ENCODE data around the gene FMNL2. TPM values are rescaled to one million over a fixed set of nuclear protein-coding genes. Genes with fewer than 3 reads are reported as not detected.

The FMNL2 gene
- polyA plus RNA-seq, 3 donors, result 5.0 to 41.3 (median 22.3) TPM

DNA sequence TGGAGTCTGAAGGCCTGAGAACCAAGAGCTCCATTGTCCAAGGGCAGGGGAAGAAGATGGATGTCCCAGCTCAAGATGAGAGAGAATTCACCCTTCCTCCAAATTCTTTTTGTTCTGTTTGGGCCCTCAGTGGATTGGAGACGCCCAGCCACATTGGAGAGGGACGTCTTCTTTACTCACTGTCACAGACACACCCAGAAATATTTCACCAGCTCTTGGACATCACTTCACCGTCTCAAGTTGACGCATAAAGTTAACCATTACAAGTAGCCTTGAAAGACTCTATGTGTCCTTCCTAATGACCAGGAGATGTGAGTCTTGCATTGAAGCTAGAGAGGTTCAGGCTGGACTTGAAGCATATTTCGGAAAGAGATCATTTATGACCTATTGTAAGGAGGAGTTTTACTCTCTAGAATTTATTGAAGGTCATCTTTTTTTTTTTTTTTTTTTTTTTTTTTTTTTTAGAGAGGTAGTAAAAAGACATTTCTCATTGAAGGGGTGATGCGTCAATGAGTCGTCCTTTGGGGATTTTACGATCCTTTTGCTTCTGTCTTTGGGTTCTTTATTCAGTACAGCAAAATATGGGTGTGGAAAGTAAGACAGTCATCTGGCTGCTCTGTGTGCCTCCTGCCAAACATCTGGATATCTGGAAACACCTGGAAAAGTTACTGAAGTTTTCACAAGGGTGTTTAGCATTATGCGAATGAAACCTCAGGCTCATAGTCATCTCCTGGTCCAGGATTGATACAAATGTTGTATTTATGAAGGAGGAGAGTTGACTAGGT is 264.2 kb downstream of the FMNL2 start:
- no peak overlapping the region for H3K27ac ChIP-seq (ENCODE audit: low read depth, low read length)
- WGBS, 3 donors, result 92 to 94% (median 93%) methylated on average over 9 of the region's 9 CpGs

DNA sequence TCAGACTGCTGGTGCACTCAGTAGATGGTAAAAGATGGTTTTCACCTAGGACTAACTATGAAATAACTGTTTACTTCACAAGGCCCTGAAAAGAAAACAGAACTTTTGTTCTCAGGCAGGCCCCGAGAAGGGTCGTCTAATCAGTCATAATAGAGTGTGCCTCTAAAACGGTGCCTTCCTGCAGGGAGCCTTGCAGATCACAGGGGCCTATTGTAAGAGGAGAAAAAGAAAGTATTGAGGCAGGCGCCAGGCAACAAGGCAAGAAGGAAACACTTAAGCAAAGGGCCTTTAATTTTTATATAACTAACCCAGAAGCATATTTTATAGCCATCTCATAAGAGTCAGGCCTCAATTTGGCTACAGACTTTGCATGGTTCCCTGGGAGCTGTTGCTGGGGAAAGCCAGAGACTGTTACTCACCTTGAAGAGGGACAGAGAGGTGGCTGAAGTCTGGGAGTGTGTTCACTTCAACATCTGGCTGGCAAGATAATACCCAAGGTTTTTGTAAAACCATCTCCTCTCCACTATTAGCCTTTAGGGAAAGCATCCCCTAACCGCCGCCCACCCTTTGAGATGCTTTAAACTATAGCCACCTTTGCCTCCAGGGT is 265.2 kb downstream of the FMNL2 start:
- 81 to 93% (median 93%) methylated on average over 6 of the region's 6 CpGs for WGBS, 3 donors

DNA sequence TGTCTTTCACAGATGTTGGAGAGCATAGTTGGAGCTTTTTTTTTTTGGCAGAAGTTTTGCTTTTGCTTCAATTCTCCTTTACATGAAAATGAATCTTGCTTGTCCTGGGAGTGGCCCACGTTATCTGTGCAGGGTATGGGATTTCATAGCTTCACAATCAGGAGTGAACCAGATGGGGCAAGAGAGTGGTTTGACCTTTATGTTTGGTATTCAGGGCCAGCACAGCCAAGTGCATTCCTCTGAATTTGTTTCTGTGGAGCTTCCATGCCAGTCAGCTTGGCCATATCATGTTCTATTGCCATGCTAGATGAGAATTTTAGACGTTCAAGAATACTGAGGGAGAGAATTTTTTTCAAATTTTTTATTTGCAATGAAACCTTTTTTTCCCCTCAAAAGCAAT is 265.7 kb downstream of the FMNL2 start:
- H3K27ac ChIP-seq (ENCODE audit: low read depth, low read length), result no peak overlapping the region
- WGBS, 3 donors, result 76 to 80% (median 78%) methylated on average over 2 of the region's 2 CpGs

More for the DNA sequence above, 265.2 kb downstream of the FMNL2 start:
- no peak overlapping the region for H3K27ac ChIP-seq (ENCODE audit: low read depth, low read length)

DNA sequence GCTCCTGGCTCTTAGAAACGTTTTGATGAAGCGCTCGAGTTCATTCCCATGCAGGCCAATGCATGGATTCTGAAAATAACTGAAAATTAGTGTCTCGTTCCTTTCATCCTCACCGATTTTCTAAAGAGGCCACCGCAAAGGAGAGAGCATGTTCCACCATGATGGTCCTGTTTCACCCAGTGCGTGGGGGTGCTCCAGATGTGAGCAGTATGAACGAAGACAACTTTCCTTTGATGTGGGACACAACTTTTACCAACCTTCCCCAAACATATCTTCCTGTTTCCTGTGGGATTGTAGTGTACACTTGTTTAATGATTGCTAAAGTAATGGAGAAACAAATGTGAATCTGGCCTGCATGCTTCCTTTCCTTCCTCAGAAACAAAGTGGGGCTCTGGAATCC is 267.8 kb downstream of the FMNL2 start:
- 85 to 86% (median 86%) methylated on average over 8 of the region's 8 CpGs for WGBS, 3 donors
- no peak overlapping the region for H3K27ac ChIP-seq (ENCODE audit: low read depth, low read length)

DNA sequence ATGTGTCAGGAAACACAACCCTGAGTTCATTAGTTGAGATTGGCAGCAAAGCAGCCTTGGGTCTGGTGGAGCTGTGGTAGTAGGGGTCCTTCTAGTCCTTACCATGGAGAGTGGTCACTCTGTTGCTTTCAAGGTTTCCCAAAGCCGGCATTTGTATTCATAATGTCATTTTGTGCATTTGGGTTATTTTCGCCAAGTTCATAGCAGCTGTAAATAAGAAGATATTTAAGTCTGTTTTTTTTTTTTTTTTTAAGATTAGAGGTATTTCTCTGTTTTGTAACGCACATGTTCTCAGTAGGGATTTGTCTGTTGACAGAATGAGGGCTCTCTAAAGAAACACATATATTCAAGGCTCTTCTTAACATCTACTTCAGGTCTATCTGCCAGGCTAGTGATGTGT is 268.2 kb downstream of the FMNL2 start:
- H3K27ac ChIP-seq (ENCODE audit: low read depth, low read length), result no peak overlapping the region
- 95 to 99% (median 96%) methylated on average over 3 of the region's 3 CpGs for WGBS, 3 donors

DNA sequence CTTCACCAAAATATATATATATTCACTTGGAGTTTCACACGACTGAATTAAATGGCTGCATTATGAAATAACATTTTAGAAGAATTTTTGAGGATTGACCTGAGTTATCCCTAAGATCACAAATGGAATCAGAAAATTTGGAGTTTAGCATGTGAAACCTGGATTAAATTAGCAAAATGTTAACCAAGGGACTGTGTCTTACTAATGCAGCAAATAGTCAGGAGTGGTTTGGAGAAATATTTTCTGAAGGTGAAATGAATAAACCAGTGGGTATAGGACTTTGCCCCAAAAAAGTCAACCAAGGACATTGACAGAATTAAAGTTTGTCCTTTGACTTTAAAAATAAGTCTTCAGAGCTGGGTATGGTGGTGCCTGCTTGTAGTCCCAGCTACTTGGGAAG is 271.1 kb downstream of the FMNL2 start:
- WGBS, 3 donors, result 91 to 99% (median 98%) methylated on average over 1 of the region's 1 CpG
- no peak overlapping the region for H3K27ac ChIP-seq (ENCODE audit: low read depth, low read length)

DNA sequence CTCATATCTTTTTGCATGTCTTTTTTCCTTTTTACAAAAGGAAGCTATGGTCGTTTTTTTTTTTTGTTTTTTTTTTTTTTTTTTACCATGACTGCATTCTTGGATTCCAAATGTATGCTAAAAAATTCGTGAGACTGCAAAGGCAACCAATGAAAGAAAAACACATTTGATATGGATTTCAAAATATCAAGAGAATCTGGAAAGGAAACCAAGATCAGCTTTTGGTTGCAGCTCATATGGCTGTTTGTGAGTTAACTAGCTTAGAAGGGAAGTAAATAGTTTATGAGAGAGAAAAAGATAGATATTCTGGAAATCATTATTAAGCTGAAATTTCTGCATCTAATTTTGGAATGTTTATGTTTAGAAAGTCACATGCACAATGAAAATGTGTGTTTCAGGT is 272.0 kb downstream of the FMNL2 start:
- 29 to 41% (median 39%) methylated on average over 2 of the region's 2 CpGs for WGBS, 3 donors
- H3K27ac ChIP-seq (ENCODE audit: low read depth, low read length), result no peak overlapping the region

DNA sequence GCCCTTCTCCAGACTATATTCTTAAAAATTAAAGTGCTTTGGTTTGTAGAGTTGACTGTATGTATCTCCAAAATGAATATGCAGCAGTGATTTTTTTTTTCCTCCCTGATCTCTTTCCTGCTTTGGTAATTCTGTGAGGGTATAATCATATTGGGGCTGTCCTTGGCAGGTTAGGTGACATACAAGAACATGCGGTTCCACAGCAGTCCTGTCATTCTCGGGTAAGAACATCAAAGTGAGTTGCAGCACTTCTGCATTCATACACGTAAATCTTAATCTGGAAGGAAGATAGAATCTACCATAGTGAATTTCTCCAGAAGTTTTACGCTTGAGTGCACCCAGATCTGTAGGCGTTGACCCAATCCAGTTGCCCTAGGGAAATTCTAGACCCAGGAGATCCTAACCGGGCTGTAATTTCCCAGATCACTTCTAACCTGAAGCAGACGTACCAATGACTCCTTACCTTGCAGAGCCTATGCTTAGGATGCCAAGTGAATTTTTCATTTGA is 272.9 kb downstream of the FMNL2 start:
- H3K27ac ChIP-seq (ENCODE audit: low read depth, low read length), result no peak overlapping the region
- WGBS, 3 donors, result 86 to 96% (median 92%) methylated on average over 7 of the region's 7 CpGs

DNA sequence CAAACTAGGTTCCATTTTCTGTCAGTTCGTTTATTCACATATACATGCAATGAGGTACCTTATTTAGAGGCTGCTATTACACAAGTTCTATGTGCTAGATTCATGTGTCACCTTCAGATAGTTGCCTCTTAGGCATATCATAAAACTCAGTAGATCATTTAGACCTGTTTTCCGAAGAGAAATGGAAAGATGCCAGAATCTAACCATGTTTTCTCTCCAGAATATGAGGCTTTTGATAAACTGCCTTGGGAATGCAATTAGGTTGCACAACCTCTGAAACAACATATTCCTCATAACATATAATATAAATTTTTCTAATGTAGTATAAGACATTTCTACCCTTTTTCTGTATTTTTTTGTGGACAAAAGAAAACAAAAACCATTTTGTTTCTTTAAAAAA is 274.2 kb downstream of the FMNL2 start:
- H3K27ac ChIP-seq (ENCODE audit: low read depth, low read length), result no peak overlapping the region
- 67 to 80% (median 77%) methylated on average over 2 of the region's 2 CpGs for WGBS, 3 donors

DNA sequence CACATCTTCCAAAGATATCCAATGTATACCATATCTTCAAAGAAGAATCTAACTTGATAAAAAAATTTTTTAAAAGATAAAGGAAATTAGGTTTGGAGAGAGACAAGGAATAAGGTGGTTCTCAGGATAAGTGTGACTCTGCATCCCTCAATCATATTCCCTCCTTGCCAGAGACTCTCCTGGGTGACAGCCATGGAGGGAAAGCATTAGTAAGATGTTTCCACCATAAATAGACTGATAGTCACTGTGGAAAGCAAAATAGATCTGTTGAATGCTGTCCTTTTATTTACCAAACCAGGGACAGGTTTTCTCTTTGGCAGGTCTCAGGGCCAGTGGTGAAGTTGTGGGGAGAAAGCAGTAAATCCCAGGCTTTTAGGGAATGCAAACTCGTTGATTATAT is 274.7 kb downstream of the FMNL2 start:
- WGBS, 3 donors, result 35 to 87% (median 83%) methylated on average over 1 of the region's 1 CpG

DNA sequence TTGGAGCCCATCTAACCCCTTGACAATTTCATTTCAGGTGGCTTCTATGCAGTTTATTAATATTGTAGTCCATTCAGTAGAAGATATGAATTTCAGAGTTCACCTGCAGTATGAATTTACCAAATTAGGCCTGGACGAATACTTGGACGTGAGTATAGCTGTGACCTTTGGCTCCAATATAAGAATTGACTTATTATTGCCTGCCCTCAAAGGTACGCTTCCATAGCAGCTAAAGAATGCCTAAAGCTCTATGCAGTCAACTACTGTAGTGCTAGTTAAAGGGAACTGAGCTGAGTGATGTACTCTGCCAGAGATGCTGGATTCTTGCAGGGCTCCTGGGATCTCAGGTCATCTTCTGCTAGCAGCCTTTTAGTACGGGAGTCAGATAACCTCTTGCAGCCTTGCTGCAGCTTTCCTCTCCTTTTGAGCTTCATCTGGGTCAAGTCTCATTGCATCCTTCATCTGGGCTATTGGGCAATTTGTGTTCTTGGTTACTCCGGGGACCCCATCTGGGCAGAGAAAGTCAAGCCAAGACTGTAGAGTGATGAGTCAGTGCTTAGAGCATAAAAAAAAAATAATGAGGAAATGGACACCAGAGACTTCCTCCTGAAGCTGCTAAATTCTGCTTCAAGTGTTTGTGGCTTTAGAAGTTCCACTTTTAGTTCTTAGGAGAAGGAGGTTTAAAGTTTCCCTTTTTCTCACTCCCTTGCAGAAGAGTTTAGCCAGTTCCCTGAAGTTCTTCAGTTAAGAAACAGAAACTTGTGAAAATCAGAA is 276.7 kb downstream of the FMNL2 start:
- H3K27ac ChIP-seq (ENCODE audit: low read depth, low read length), result no peak overlapping the region
- 49 to 70% (median 51%) methylated on average over 5 of the region's 5 CpGs for WGBS, 3 donors

More for the DNA sequence above, 274.7 kb downstream of the FMNL2 start:
- no peak overlapping the region for H3K27ac ChIP-seq (ENCODE audit: low read depth, low read length)

DNA sequence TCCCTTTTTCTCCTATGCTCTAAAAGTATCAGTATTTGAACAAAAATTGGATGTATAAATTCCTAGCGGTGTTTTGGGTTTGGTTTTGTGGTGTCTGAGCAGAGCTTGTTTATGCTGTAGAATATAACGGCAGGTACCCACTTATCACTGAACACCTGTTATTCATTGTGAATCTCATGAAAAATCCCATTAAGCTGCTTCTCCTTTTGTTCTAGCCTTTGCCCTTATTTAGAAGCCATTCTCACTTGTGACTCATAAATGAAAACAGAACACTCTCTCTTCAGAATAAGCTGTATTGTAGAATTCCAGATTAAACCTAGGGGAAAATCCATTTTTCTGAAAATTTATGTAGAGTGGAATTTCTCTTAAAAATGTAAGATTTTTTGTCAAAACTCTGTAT is 278.3 kb downstream of the FMNL2 start:
- 86 to 94% (median 87%) methylated on average over 2 of the region's 2 CpGs for WGBS, 3 donors

DNA sequence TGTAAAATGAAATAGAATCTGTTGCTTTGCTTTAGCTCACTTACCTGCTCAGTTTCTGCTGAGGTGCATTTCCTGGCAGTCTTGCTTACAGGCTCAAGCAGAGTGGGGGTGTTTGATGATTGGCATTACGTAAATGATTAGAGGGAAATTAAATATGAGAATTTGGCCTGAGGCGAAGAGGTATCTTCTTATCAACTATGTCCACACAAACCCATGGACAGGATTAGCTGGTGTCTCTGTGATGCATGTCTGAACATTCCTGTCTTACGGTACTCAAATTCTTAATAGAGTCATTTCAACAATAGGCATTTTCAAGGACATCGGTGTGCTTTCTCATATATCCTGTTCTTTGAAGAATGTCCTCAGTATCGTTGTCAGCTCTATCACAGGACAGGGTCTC is 280.2 kb downstream of the FMNL2 start:
- 68 to 92% (median 90%) methylated on average over 5 of the region's 5 CpGs for WGBS, 3 donors
- H3K27ac ChIP-seq (ENCODE audit: low read depth, low read length), result no peak overlapping the region

More for the DNA sequence above, 278.3 kb downstream of the FMNL2 start:
- H3K27ac ChIP-seq (ENCODE audit: low read depth, low read length), result no peak overlapping the region

DNA sequence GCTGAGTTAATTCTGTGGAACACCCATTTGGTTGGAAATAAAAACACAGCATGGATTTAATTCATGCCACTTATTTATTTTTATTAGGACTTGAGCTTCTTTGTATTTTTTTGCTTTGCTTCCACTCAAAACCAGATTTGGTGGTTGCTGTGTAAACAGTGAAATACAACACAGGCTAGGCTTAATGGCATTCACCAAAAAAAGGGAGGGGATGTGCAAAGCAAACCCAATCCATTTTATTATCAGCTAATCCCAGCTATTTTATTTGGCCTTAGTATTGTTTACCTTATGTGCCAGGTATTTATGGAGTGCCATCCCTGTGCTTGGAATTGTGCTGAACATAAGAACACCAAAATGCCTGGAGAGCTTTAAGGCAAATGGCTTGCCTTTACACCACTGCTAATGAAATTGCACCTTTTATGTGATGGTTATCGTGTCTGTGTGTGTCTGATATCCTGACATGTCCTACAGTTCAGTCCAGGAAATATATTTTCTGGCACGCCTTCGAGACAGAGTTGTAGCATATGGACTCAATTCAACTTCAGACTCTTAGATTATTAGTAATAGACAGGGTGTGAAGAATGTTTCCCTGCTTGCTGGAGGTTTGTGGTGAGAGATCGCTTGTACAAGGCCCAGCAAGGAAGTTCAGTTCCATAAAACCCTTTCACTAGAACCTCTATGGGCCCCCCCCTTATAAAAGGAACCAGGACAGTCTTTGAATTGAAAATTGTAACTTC is 282.6 kb downstream of the FMNL2 start:
- WGBS, 3 donors, result 88 to 95% (median 93%) methylated on average over 4 of the region's 4 CpGs
- no peak overlapping the region for H3K27ac ChIP-seq (ENCODE audit: low read depth, low read length)

DNA sequence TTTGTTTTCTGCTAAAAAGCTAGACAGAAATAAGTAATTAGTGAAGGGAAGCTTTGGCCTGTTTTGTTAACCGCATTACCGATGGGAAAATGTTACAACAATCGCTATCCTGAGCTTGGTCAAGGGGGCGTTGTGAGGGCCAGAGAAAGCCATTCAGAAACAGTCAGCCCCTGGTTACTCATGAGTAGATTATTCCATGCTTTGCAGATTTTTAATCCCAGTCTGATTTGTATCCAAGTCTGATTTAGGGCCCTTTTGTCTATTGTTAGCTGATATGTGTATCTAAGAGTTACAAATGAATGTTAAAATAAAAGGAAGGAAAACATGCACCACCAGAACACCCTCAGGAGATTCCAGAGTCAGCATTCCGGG is 283.2 kb downstream of the FMNL2 start:
- WGBS, 3 donors, result 87 to 93% (median 89%) methylated on average over 5 of the region's 5 CpGs

DNA sequence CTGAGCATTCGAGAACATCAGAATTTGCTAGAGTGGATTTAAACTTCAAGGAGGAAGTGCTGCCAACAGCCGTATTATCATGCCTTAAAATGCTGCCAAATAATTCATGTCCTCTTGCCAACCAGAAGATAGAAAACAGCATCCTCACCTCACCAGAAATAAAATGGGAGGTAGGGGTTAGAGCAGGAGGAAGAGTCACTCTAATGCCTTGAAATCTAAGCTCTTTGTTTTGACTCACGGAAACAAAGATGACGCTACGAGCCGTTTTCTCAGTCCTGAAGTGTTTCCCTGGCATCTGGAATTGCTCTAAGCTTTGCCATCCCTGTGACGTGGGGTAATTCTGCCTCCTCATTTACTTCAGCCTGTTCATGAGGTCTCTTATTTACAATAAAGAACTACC is 285.2 kb downstream of the FMNL2 start:
- no peak overlapping the region for H3K27ac ChIP-seq (ENCODE audit: low read depth, low read length)
- 72 to 85% (median 82%) methylated on average over 7 of the region's 7 CpGs for WGBS, 3 donors

More for the DNA sequence above, 283.2 kb downstream of the FMNL2 start:
- H3K27ac ChIP-seq (ENCODE audit: low read depth, low read length), result no peak overlapping the region

DNA sequence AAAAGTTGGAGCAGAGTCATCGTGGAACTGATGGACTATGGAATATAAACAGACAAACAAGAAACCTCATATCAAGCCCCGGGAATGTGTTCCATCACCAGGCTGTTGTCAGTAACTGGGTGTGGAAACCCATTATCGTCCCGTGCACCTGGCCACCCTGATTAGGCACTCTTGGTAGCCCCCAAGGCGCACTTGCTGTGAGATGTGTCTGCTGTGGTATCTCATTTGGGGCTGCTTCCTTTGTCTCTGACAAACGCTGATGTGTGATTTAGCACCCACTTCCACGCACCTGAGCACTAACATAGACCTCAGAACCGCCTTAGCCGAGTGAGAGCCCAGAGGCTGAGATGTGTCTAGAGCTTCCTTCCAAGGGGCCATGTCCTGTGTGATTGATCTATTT is 286.0 kb downstream of the FMNL2 start:
- 91 to 94% (median 93%) methylated on average over 9 of the region's 9 CpGs for WGBS, 3 donors
- no peak overlapping the region for H3K27ac ChIP-seq (ENCODE audit: low read depth, low read length)

DNA sequence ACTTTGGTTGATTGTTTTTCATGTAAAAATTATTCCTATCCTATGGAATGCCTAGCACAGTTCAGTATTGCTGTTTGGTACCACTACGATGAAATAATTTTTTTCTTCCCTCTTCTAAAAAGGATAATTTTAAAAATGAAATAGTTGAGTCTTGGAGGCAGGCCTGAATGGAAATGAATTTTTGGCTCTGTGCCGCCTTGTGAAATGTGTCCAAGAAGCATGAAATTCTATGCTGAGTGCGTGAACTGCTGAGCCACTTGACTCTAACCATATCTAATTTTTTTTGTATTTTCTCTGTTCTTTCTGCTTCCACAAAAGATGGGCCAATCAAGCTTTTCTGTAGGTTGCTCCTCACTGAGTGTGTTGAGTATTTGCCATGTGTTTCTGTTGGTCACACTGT is 287.2 kb downstream of the FMNL2 start:
- no peak overlapping the region for H3K27ac ChIP-seq (ENCODE audit: low read depth, low read length)
- 64 to 88% (median 69%) methylated on average over 3 of the region's 3 CpGs for WGBS, 3 donors

Data from adipose tissue (tissue), 3 donors.